CD4-positive, alpha-beta T cell treated with Interleukin-4 for 4 hours (primary cell): ENCODE measurements around the gene TANC1.

Experiments
- DNase-seq: peaks from one replicate; pipeline ENCODE4 v3.0.0-alpha.2; 2020

Gene TANC1

DNA sequence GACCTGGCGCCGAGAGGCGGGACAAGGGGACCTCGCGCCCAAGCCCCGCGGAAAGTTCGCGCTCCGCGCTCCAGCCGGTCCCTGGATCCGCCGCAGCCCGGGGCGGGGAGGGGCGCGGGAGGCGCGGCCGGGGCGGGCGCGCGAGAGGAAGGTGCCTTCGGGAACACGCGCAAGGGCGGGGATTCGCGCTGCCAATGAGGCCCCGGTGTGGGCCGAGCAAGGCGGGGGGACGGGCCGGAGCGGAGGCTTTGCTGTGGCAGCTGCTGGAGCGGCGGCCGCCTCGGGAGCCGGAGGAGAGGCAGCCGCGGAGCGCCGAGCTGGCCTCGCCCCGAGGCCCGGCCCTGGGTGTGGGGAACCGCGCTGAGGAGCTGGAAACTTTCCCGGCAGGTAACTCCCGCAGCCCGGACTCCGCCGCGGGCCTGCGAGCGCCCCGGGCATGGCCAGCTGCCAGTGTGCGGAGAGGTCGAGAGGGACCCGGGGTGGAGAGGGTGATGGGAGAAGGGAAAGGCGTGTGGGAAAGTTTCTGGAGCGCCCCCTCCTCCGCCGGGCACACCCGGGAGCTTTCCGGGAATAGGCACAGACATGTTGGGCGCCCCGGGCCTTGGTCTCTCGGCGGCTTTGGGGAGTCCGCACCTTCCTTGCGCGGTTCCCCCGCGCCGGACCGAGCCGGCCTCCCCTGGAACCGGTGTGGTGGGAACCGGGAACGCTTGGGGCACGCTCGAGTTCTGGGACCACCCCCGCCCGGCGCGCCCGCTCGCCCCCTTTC, at the start of gene TANC1:
TSS of gene TANC1 (plus strand) at position 245 of the 766 bp plus-strand sequence. CDS start 97,271 bp downstream, outside the sequence.
- DNase-seq: peak; percentile 11

DNA sequence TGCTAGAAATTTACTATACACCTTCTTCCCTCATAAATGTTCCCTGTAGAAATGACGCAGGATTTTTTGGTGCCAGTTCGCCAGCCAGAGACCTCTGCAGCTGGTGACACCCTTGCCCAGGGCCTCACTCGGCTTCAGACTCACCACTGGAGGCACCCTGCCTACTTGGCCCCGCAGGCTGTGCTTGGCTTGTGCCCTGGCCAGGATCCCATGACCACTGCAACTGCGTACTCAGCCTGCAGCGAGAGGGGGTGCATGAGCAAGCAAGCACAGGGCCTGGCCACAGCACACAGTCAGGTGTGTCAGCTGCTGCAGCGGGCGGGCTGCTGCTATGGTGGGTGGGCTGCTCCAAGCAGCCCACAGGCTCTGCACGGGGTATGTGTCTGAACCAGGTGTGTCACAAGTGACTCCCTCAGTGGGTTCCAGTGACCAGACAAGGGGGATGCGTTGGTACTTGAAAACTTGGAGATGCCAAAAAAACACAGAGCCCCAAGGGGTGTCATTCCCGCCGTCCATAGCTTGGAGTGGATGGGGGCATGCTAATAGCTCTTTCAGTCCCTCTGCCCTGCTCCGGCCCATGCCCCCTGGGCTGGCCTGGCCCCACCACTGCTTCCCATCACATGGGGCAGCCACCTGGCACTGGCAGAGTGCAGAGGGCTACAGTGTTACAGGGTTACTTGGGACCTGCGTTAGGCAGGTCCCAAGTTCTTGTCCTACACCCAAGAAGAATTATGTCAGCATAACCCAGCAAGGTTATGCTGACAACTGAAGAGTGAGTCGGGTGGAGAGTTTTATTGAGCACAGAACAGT, 46.6 kb upstream of the TANC1 start:
- no peak for DNase-seq

DNA sequence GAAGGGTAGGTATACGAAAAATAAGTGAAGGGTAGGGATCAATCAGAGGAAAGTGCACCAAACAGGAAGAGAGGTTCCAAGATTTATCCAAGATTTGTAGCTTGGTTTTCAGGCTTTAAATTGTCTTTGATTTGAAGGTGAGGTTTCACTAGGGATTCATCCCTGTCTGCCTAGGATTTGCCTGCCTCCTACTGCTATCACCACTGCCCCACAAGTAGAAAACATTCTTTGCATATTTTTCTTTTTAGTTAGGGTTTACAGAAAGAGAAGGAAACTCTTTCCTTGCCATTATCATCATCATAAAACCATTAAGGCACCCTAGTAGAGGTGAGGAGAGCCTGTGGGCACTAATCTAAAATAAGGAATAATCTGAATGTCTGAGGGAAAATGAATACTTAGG, 45.8 kb upstream of the TANC1 start:
- DNase-seq: no peak

DNA sequence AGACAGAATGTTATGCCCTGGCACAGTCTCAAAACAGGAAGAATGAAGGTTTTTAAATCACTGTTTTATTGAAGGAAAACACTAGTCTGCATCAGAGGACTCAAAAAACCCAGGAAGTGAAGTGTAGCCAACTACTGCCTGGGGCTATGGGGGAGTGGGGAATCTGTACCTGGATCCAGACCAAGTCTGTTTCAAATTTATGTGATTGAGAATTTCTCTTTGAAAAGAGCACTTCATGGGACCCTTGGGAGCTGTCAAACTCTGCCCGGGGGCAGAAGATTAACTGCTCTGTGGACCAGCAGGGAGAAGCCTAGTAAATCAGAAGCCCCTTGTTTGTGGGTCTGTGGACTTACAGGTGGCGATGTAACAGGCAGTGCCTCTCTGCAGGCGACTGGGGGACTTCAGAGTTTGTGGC, 45.3 kb upstream of the TANC1 start:
- DNase-seq: no peak

DNA sequence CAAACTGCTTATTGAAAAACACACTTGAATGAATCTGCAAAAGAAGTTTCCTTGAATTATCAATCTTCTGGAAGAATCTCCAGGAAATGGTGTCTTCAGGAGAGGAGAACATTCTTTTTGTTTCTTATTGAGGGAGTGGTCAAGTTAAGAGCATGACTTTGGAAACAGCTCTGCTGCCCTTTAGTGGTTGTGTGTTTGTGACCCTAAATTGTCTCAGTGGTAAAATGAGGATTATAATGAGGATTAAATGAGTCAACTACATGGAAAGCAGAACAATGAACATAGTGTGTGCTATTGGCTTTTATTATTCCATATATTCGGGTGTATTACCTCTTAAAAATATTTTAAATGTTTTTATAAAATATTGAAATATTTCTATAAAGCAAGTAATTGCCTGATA, 44.8 kb upstream of the TANC1 start:
- DNase-seq: no peak

DNA sequence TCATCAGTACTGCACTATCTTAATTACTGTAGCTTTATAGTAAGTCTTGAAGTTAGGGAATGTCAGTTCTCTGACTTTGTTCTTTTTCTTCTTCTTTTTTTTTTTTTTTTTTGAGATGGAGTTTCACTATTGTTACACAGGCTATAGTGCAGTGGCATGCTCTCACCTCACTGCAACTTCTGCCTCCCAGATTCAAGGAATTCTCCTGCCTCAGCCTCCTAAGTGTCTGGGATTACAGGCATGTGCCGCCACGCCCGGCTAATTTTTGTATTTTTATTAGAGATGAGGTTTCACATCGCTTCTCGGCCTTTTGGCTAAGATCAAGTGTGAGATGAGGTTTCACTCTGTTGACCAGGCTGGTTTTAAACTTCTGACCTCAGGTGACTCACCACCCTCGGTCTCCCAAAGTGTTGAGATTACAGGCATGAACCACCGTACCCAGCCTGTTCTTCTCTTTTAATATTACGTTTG, 41.9 kb upstream of the TANC1 start:
- no peak for DNase-seq

DNA sequence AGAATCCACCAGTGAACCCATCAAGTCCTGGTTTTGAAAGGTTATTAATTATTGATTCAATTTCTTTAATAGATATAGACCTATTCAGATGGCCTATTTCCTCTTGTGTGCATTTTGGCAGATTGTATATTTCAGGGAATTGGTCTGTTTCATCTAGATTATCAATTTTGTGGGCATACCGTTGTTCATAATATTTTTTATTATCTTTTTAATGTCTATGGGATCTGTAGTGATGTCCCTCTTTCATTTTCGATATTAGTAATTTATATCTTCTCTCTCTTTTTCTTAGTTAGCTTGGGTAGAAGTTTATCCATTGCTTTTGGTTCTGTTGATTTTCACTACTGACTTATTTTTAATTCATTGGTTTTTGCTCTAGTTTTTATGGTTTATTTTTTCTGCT, 39.9 kb upstream of the TANC1 start:
- DNase-seq: no peak

DNA sequence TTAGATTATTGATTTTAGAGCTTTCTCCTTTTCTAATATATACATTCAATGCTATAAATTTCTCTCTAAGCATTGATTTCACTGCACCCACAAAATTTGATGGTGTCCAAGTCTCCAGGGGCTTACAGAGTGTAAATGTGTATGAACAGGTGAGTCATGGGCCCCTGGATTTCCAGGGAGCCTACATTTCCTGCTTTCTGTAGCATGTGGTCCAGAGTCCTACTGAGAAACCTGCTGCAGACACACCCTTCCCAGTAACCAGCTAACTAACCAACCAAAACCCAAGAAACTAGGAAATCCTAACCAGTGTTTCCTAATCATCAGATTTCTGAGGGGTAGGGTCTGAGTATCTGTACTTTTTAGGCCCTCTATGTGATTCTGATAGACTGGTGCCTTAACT, 39.5 kb upstream of the TANC1 start:
- DNase-seq: no peak

DNA sequence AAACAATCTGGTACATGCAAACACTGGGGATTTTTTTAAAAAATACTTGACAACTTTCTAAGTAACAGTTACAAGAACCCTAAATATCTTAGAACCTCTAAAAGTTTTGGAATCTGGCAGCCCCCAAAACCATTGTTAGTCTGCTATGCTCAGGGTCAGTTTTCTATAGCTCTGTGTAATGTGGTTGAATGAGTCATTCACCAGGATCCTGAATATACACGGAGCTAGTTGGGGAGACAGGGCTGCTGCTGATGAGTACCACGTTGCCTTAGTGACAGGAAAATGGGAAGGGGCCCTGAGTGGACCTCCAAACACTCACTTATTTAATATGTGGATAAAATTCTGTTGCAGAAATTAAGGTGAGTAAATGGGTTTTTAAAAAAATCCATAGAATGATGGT, 36.9 kb upstream of the TANC1 start:
- no peak for DNase-seq

DNA sequence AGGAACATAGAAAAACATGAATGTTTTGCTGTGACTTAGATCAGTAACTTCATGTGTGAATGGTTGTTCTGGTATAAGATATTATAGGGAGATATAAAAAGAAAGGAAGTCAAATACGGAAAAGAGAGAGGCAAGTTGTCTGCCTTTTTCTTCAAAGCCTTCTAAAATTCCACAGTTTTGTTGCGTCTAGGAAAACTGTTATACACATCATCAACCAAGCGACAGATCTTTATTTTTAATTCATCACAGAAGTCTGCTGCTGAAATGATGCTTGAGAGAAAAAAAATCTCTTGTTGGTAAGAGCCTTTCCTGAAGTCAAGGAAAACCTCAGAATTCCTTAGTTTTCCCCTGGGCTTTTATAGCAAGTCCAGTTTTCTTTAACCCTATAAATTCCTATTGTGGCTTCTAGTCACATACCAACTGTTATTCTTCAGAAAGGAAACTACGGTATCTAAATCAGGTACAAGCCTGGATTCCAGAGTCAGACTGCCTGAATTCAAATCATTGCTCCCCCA, 36.3 kb upstream of the TANC1 start:
- DNase-seq: no peak

DNA sequence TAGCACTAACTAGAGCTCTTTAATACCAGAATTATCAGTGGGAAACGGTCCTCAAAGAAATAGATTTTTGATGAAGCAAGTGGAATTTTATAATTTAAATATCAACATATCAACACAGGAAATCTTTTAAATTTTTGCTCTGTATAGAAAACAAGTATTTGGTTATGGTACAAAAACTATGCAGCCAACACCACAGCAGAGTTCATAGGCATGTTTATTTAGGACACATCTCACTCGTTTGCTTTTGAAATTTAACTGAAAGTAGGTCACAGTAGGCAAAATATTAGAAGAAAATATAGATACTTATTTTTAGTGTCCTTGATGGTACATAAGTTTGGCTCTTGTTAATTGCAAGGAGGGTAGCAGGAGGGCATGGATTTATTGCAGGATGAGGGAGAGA, 34.3 kb upstream of the TANC1 start:
- DNase-seq: no peak

DNA sequence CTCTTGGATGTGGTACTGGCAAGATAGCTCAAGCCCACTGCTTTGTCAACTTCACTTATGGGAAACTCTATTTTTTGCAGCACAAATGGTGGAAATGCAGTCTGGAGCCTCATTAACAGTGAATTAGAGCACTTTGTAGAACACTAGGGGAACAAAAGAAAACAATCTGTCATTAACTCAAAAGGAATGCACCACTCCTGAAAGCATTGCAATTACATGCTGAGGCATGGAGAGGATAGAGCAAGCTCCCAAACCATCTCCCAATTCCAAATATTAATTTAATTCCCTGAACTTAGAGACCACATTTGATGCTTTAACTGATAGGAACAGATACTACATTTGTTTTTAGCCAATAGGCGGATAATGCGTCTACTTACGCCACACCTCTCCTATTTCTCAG, 32.8 kb upstream of the TANC1 start:
- DNase-seq: no peak

DNA sequence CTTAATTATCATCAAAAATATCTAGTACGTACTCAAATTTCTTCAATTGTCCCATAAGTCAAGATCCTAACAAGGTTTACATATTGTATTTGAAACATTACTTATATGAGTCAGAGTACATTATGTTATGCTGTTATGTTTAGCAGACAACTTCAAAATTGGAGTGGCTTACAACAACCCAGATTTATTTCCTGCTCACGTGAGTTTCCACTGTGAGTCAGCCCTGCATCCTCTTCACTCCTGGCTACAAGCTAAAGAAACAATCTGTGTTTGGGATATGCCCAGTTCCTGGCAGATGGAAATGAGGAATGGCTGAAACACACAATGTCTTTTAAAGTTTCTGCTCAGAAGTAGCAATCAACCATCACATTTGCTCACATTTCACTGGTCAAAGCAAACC, 31.5 kb upstream of the TANC1 start:
- no peak for DNase-seq

DNA sequence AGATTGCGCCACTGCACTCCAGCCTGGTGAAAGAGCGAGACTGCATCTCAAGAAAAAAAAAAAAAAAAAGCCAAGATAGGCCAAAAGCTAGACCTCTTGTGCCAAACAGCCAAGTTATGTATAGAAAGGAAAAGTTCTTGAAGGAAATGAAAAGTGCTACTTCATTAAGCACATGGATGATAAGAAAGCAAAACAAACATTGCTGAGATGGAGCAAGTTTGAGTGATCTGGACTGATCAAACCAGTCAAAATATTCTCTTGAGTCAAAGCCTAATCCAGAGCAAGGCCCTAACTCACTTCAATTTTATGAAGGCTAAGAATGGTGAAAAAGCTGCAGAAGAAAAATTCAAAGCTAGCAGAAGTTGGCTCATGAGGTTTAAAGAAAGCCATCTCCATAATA, 28.1 kb upstream of the TANC1 start:
- no peak for DNase-seq

DNA sequence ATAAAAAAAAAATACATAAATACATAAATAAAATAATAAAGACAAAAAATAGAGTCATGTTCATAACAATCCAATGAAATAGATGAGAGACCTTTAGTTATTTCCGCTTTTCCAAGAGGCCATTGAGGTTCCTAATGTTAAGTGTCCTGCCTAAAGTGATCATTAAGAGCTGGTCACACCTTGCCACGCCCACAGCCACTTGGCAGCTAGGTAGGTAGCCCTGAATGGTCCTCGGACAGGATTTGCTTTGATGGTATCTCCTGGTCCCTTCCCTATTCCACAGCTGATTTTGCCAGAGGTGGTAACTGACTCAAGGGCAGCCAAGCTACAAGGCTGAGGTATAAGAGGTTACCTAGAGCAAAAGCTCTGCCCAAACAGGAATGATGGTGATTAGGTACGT, 24.5 kb upstream of the TANC1 start:
- no peak for DNase-seq

DNA sequence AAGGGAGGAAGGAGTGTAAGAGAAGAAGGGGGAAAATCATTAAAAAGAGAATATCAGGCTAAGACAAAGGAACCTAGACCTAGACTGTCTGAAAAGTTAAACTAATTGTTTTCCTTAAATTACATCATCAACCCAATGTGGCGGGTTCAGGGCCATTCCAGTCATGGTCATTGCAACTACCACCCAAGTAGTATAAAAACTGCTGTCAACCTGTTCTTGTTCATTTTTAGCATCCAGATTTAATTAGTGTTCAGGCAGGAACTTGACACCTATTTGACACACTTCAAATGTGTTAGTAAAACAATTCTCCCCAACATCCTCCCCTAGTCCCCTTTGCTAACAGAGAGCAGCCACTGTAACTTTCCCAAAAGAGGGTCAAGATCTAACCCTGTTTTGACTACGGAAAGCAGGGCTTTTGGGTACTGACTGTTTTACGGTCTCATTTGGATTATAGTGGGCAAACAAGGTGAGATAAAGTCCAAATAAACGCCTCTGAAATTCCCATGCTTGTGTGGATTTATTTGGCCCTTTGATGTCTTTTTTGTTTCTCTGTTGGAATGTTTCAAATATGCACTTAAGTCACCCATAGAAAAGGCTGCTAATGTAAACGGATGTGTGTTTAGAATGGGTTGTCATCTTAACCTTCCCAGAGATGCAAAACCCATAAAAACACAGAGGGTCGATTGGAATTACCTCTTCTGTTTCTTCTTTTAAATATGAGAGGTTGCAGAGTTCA, 19.3 kb upstream of the TANC1 start:
- DNase-seq: no peak

DNA sequence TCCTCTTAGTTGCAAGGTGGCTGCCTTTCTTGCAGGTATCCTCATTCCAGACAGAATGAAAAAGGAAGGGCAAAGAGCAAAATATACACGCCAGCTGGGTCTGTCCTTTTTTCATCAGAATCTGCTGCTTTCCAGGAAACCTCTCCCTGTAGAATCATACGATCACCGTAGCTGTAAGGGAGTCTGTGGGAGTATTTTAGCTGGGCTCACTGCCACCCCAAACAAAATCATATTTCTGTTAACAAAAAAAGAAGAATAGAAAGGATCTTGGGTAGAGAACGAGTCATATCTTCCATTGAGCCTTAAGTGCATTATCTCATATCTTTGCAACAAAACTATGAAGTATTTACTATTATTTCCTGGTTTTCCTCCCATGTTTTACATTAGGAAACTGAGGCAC, 15.0 kb upstream of the TANC1 start:
- DNase-seq: no peak

DNA sequence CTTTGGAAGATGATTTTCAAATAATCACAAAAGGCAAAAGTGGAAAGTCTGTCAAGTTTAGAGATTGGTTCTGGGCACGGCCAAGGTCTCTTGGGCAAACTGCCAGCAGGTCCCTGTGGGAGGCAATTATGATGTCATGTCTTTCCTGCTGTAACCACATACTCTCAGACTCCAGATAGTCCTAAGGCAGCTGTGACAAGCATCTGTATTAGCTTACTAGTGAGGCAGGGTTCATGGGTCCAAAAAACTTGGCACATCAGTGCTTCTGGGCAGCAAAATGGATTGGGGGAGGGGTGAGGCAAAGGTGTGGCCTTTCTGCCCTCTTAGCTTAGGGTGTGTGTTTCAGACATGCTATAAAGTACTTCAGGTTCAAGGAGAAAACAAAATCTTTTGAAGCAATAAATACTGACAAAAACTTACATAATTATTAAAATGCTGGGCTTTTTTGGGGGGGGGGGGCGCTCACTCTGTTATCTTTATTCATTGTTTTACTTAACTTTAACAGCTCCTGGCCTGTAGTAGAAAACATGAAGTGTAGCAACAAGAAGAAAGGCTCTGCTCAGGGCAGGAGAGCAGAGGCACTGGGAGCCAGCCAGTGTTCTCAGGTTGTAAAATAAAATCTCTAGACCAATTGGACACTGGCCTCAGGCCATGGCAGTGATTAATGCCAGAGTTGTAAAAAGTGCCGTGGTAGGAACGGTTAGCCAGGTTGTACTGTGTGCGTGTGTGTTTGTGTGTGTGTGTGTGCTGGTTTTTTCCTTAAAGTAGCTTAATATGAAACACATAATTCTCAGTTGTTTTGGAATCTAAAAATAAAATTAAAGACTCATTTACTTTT, 14.3 kb upstream of the TANC1 start:
- no peak for DNase-seq

DNA sequence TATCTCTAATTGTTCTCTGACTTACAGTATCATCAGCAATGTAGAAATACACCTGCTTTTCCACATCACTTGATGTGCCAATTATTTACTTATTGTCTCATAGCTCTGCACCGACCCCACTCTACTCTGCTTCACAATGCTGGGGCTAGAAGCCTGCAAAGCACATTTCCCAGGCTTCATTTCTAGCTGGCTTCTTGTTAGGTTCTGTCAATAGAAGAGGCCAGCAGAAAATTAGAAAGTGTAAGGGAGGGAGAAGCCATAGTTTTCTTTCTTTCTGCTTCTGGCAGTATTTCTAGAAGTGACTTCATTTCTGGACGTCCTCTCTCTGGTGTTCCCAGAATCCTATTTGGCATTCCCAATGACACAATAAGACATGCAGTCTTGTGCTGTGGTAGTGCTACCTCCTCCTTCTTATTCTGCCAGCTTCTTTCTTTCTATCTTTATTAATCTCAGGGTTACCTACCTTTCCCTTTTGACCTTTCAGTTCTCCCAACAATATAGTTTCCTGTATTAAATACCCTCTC, 12.5 kb upstream of the TANC1 start:
- DNase-seq: no peak

DNA sequence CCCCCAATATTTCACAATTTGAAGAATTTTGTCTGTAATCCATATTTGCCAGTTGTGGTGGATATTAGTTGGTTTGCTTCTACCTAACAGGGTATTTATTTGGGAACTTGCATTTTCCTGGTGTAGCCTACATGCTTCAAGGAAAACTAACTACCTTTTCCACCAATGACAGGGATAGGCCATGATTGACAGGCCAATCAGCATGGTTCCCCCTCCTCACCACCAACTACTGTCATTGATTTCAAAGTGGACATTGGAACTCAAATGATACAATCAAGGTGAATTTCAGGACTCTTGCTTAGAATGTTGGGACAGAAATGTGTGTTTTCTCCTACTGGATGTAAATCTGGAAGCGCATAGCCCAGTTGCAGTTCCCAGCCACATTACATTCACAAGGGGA, 10.1 kb upstream of the TANC1 start:
- no peak for DNase-seq

DNA sequence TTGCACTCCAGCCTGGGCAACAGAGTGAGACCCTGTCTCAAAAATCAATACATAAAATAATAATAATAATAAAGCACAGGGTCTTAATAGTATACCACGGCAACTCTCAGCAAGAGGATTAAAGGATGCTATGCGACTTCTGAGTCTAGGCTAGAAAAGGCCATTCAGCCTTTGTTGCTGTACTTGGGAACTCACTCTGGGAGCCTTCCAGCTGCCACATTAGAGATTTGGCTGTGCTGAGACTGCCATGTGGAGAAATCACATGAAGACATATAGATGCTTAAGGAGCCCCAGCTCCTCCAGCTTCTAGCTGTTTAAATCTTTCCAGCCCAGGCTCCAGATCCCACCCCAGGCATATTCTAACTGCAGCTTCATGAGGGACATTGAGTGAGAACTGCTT, 8.2 kb upstream of the TANC1 start:
- no peak for DNase-seq

DNA sequence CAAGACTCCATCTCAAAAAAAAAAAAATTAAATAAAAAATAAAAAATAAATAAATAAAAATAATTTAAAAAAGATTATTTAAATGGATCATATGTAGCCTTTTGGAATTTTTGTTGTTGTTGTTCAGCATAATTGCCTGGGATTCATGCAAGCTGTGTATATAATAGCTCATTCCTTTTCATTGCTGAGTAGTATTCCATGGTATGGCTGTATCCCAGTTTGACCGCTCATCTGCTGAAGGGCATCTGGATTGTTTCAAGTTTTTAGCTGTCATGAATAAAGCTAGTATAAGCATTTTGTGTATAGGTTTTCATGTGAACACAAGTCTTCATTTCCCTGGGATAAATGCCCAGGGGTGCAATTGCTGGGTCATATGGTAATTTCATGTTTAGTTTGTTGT, 6.4 kb upstream of the TANC1 start:
- DNase-seq: no peak
